HEK293T (cell line): ENCODE results near the gene HIRA.

Source experiments
- ARNT ChIP-seq: fragments of 450-650 bp; IDR thresholded peaks from 2 replicates; pipeline ENCODE4 v1.6.1; 2017; ENCODE audit warnings: mild to moderate bottlenecking
- BHLHE40 ChIP-seq: fragments of 450-650 bp; IDR thresholded peaks from 2 replicates; pipeline ENCODE4 v1.6.1; 2016; ENCODE audit warnings: mild to moderate bottlenecking, moderate library complexity, borderline replicate concordance
- ELF4 ChIP-seq: fragments of 450-650 bp; IDR thresholded peaks from 2 replicates; pipeline ENCODE4 v1.6.1; 2017; ENCODE audit warnings: antibody characterized with exemption
- FOXA1 ChIP-seq: fragments of 450-650 bp; IDR thresholded peaks from 2 replicates; pipeline ENCODE4 v1.6.1; 2016; ENCODE audit warnings: mild to moderate bottlenecking
- HDGF ChIP-seq: fragments of 450-650 bp; IDR thresholded peaks from 2 replicates; pipeline ENCODE4 v1.6.1; 2017; ENCODE audit warnings: antibody characterized with exemption, borderline replicate concordance
- L3MBTL2 ChIP-seq: fragments of 450-650 bp; conservative IDR thresholded peaks from 2 replicates; pipeline ENCODE4 v1.6.1; 2016; ENCODE audit warnings: mild to moderate bottlenecking
- LEF1 ChIP-seq: fragments of 450-650 bp; IDR thresholded peaks from 2 replicates; pipeline ENCODE4 v1.6.1; 2017; ENCODE audit warnings: mild to moderate bottlenecking, borderline replicate concordance
- SP1 ChIP-seq: fragments of 450-650 bp; IDR thresholded peaks from 2 replicates; pipeline ENCODE4 v1.6.1; 2017
- SUZ12 ChIP-seq: fragments of 450-650 bp; IDR thresholded peaks from 2 replicates; pipeline ENCODE4 v1.6.1; 2016; ENCODE audit warnings: mild to moderate bottlenecking
- ZNF384 ChIP-seq: fragments of 450-650 bp; IDR thresholded peaks from 2 replicates; pipeline ENCODE4 v1.6.1; 2016

DNA sequence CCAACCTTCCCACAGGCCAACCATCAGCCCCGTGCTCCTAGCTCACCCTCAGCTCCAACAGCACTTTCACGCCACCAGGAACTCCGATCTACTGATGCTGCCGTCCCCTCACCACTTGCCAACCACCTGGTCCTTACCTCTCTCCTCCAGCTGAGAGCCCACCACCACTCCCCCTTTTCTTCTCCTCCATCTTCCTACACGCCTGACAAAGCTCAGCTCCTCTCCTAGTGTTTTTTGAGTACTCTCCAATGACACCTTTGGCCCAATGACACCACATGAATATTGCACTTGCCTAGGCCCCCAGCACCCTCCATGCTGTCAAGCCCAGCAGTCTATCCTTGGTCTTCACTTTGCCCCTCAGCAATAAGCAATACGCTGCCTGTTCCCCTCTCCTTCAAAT is 30.7 kb downstream of the HIRA start:
- TF ChIP-seq ELF4 (no peak), HDGF (no peak), FOXA1 (no peak), L3MBTL2 (no peak), SUZ12 (no peak), ARNT (no peak), SP1 (no peak), BHLHE40 (no peak), ZNF384 (no peak), LEF1 (no peak)
